HG03520 (cell line): ENCODE measurements around the gene TPK1.
"Not testable (repeated sequence)": the region's sequence is repeated elsewhere in the genome, so short reads cannot be mapped to it uniquely, and the experiment has no call there.

ENCODE experiments used
- ATAC-seq: cut with Tn5 transposase; IDR thresholded peaks from one replicate; pipeline ENCODE4 v1.9.1; 2021; ENCODE audit warnings: mild to moderate bottlenecking, moderate library complexity; ENCODE audit not compliant: unreplicated experiment

Gene TPK1

GRCh38 chr7:144649120-144649519 is 186.7 kb downstream of the TPK1 start:
- ATAC-seq, result peak; percentile 71

GRCh38 chr7:144641389-144642044 is 194.3 kb downstream of the TPK1 start:
- ATAC-seq, result no peak

GRCh38 chr7:144632724-144633123 is 203.1 kb downstream of the TPK1 start:
- no peak for ATAC-seq

GRCh38 chr7:144629598-144629997 is 206.3 kb downstream of the TPK1 start:
- ATAC-seq, result no peak

- no peak for ATAC-seq
Measured at GRCh38 chr7:144629011-144629410, 206.8 kb downstream of the TPK1 start.

GRCh38 chr7:144628176-144628575 is 207.7 kb downstream of the TPK1 start:
- ATAC-seq, result no peak

- no peak for ATAC-seq
Measured at GRCh38 chr7:144622745-144623144, 213.1 kb downstream of the TPK1 start.

GRCh38 chr7:144606261-144606660 is 229.6 kb downstream of the TPK1 start:
- ATAC-seq, result no peak

- ATAC-seq, result no peak
Measured at GRCh38 chr7:144596953-144597352, 238.9 kb downstream of the TPK1 start.

GRCh38 chr7:144594580-144594979 is 241.3 kb downstream of the TPK1 start:
- no peak for ATAC-seq

- ATAC-seq, result no peak
Measured at GRCh38 chr7:144588559-144589051, 247.2 kb downstream of the TPK1 start.

- no peak for ATAC-seq
Measured at GRCh38 chr7:144587701-144588100, 248.2 kb downstream of the TPK1 start.

- no peak for ATAC-seq
Measured at GRCh38 chr7:144584726-144585125, 251.1 kb downstream of the TPK1 start.

- no peak for ATAC-seq
Measured at GRCh38 chr7:144579687-144580086, 256.2 kb downstream of the TPK1 start.

GRCh38 chr7:144575456-144575855 is 260.4 kb downstream of the TPK1 start:
- ATAC-seq, result no peak

- not testable (repeated sequence) for ATAC-seq
Measured at GRCh38 chr7:144574753-144575152, 261.1 kb downstream of the TPK1 start.

GRCh38 chr7:144568233-144568632 is 267.6 kb downstream of the TPK1 start:
- no peak for ATAC-seq

GRCh38 chr7:144565586-144565985 is 270.3 kb downstream of the TPK1 start:
- no peak for ATAC-seq

- ATAC-seq, result no peak
Measured at GRCh38 chr7:144549861-144550260, 286.0 kb downstream of the TPK1 start.

GRCh38 chr7:144548556-144548955 is 287.3 kb downstream of the TPK1 start:
- no peak for ATAC-seq

- no peak for ATAC-seq
Measured at GRCh38 chr7:144547888-144548287, 288.0 kb downstream of the TPK1 start.

- no peak for ATAC-seq
Measured at GRCh38 chr7:144546782-144547181, 289.1 kb downstream of the TPK1 start.

GRCh38 chr7:144545330-144545729 is 290.5 kb downstream of the TPK1 start:
- ATAC-seq, result no peak
